Retinal pigment epithelial cell (primary cell): ENCODE results near the gene CBL.

Source experiments
- DNase-seq: peaks from one replicate; pipeline ENCODE4 v3.0.0-alpha.2; 2010; ENCODE audit warnings: low read depth
- H3K4me3 ChIP-seq: 2 replicates; pipeline ENCODE4 v1.5.1; 2011; ENCODE audit warnings: mild to moderate bottlenecking, low read length, control low read depth, moderate library complexity
- TF ChIP-seq, protein P1 (sequence below): conservative IDR thresholded peaks from 2 replicates; pipeline ENCODE4 v1.5.1; 2011; ENCODE audit warnings: low read depth, low read length, control low read depth, inconsistent platforms

The CBL gene

DNA sequence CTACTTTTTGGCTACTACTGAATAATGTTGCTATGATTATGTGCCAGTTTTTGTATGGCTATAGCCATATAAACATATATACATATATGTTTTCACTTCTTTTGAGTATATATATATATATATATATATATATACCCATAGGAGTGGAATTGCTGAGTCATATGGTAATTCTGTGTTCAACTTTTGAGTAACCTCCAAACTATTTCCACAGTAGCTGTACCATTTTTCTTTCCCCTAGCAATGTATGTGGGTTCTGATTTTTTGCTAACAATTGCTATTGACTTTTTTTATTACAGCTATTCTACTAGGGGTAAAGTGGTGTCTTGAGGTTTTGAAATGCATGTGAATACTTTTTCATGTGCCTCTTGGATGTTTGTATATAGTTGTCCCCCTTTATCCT, 30.4 kb downstream of the CBL start:
- TF ChIP-seq, protein P1, sequence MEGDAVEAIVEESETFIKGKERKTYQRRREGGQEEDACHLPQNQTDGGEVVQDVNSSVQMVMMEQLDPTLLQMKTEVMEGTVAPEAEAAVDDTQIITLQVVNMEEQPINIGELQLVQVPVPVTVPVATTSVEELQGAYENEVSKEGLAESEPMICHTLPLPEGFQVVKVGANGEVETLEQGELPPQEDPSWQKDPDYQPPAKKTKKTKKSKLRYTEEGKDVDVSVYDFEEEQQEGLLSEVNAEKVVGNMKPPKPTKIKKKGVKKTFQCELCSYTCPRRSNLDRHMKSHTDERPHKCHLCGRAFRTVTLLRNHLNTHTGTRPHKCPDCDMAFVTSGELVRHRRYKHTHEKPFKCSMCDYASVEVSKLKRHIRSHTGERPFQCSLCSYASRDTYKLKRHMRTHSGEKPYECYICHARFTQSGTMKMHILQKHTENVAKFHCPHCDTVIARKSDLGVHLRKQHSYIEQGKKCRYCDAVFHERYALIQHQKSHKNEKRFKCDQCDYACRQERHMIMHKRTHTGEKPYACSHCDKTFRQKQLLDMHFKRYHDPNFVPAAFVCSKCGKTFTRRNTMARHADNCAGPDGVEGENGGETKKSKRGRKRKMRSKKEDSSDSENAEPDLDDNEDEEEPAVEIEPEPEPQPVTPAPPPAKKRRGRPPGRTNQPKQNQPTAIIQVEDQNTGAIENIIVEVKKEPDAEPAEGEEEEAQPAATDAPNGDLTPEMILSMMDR = no peak
- H3K4me3 ChIP-seq = no peak overlapping the region
- no peak for DNase-seq

DNA sequence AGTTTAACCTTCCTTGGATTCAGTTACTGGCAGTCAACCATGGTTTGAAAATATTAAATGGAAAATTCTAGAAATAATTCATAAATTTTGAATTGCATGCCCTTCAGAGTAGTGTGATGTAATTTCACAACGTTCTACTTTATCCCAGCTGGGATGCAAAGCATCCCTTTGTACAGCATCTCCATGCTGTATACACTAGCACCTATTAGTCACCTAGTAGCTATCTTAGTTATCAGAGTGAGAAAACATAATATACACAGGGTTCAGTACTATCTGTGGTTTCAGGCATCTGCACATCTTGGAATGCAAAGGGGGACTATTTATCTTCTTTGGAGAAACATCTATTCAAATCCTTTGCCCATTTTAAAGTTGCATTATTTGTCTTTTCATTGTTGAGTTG, 30.8 kb downstream of the CBL start:
- H3K4me3 ChIP-seq = no peak overlapping the region
- TF ChIP-seq, protein P1 = no peak
- no peak for DNase-seq

DNA sequence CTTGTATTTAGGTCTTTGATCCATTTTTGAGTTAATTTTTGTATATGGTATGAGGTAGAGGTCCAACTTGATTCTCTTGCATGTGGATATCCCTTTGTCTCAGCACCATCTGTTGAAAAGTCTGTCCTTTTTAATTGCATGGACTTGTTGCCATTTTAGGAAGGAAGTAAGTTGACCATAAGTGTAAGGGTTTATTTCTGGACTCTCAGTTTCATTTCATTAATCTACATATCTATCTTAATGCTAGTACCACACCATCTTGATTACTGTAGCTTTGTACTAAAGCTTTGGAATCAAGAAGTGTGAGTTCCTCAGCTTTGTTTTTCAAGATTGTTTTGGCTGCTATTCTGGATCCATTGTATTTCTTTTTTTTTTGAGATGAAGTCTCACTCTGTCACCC, 31.4 kb downstream of the CBL start:
- TF ChIP-seq, protein P1 = no peak
- no peak for DNase-seq
- H3K4me3 ChIP-seq = no peak overlapping the region

DNA sequence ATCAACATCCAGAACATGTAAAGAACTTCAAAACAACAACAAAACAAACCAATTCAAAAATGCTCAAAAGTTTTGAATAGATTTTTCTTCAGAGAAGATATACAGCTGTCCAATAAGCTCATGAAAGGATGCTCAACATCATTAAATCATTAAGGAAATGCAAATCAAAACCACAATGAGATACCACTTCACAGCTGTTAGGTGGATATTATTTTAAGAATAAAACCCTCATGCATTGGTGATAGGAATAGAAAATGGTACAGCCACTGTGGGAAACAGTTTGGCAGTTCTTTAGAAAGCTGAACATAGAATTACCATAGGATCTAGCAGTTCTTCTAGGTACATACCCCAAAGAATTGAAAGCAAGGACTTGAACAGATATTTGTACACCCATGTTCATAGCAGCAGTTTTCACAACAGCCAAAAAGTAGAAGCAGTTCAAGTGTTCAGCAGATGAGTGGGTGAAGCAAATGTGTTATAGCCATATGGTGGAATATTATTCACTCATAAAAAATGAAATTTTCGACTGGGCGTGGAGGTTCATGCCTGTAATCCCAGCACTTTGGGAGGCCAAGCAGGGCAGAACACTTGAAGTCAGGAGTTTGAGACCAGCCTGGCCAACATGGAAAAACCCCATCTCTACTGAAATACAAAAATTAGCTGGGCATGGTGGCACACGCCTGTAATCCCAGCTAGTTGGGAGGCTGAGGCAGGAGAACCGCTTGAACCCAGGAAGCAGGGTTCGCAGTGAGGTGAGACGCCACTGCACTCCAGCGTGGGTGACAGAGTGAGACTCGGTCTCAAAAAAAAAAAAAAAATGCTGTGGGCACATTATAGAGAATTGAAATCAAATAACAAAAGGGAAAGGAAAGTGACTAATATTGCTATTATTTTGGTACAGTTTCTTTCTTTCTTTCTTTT, 42.9 kb downstream of the CBL start:
- H3K4me3 ChIP-seq = no peak overlapping the region
- TF ChIP-seq, protein P1 = no peak
- DNase-seq = no peak

DNA sequence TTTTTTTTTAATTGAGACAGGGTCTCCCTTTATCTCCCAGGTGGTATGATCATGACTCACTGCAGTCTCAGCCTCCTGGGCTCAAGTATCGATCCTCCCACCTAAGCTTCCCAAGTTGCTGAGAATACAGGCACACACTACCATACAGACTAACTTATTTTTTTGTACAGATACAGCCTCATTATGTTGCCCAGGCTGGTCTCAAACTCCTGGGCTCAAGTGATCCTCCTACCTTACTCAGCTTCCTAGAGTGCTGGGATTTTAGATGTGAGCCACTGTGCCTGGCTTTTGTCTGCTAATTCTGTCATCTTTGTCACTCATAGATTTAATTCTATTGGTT, 43.5 kb downstream of the CBL start:
- DNase-seq = no peak
- no peak overlapping the region for H3K4me3 ChIP-seq
- TF ChIP-seq, protein P1 = no peak

DNA sequence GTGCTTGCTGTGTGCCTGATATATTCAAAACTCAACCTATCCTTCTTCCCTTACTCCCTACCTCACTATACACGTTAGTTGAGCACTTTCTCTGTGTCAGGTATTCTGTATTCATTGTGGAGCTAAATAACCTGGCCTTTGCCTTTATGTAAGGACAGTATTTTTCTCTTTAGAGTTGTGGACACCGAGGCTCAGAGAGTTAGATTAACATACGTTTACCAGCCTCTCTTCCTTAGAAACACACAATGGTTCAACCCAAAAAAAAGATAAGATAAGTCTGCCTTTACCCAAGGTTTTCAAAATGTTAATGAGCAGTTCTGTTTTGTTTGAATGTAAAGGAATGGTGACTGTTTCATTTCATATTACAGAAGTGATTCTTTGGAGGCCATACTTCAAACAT, 45.0 kb downstream of the CBL start:
- no peak overlapping the region for H3K4me3 ChIP-seq
- DNase-seq = no peak

More for the DNA sequence above, 45.0 kb downstream of the CBL start:
- TF ChIP-seq, protein P1 = no peak
